Uterus (tissue), 4 donors: ENCODE data around the gene DNAH8. TPM values are rescaled to one million over a fixed set of nuclear protein-coding genes. Genes with fewer than 3 reads are reported as not detected.

Source experiments
- DNase-seq, 2 donors: peaks; one replicate each; pipeline ENCODE4 v3.0.0-alpha.2; 2019 to 2020
- H3K27ac ChIP-seq, 2 donors: fragments of 200-600 bp; sonication (generic); 1 replicate in 1 of 2; 2 replicates in 1 of 2; pipeline ENCODE4 v1.5.1; 2016 to 2018
- H3K27me3 ChIP-seq, 2 donors: fragments of 200-600 bp; sonication (generic); one replicate each; pipeline ENCODE4 v1.5.1; 2018 to 2019; ENCODE audit warnings: control low read depth in 1 of 2
- H3K36me3 ChIP-seq, 2 donors: fragments of 200-600 bp; sonication (generic); one replicate each; pipeline ENCODE4 v1.5.1; 2019; ENCODE audit warnings: control low read depth in 1 of 2
- H3K4me1 ChIP-seq, 2 donors: fragments of 200-600 bp; sonication (generic); one replicate each; pipeline ENCODE4 v1.5.1; 2018 to 2019; ENCODE audit warnings: control low read depth in 1 of 2
- H3K4me3 ChIP-seq, 2 donors: fragments of 200-600 bp; sonication (generic); 1 replicate in 1 of 2; 2 replicates in 1 of 2; pipeline ENCODE4 v1.5.1; 2018 to 2019; ENCODE audit warnings: mild to moderate bottlenecking in 1 of 2
- H3K9me3 ChIP-seq, 2 donors: fragments of 200-600 bp; sonication (generic); one replicate each; pipeline ENCODE4 v1.5.1; 2019; ENCODE audit warnings: control low read depth in 1 of 2
- POLR2A ChIP-seq, 2 donors: fragments of 450-650 bp; IDR thresholded peaks; one replicate each; pipeline ENCODE4 v1.6.1; 2016; ENCODE audit warnings: antibody characterized with exemption in 2 of 2, mild to moderate bottlenecking in 1 of 2, moderate library complexity in 1 of 2
- intact Hi-C: fragments of 100-400 bp; cut with DNase I; formaldehyde crosslinking; loops from one replicate; pipeline ENCODE4 v1.15.1; 2023; ENCODE audit warnings: low total_unique reads
- total RNA-seq, 4 donors: library from RNA; depleted of rRNA in 3 of 4; stranded (reverse); fragments of >200 nt in 3 of 4; gene quantifications; one replicate each; pipeline versions ENCODE4 v1.1.0 to v1.2.4, GENCODE V29; 2014 to 2023
- TF ChIP-seq, protein P1 (sequence below), 4 experiments: fragments of 200-600 bp in 2 of 4; fragments of 450-650 bp in 2 of 4; sonication (generic) in 2 of 4; IDR thresholded peaks; one replicate each; pipeline ENCODE4 v1.5.1; 2016 to 2019; ENCODE audit warnings: antibody characterized with exemption in 4 of 4, mild to moderate bottlenecking in 2 of 4, moderate library complexity in 1 of 4
- donor health status: DM: yes; HTN: yes; CAD: no.

The DNAH8 gene
- total RNA-seq, 4 donors from 2014 or later = 0.03 to 0.69 TPM; not detected in 2

DNA sequence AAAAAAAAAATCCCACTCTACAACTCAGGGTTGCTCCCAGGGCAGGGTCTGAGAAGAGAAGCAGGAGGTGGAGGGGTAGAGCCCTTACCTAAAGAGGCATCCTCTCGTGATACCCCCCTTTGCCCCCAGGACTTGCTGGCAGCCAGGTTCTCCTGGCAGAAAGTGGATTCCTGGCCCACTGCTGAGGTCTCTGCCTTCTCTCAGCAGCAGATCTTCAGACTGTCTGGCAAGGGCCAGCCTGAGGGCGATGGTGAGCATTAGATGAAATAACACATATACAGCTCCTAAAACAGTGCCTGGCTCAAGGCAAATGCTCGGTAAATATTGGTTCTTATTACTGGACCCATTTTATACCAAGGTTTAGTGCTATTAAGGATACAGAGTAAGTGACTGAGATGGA lies 328.7 kb downstream of the DNAH8 start:
- H3K27ac ChIP-seq = no peak overlapping the region
- no peaks in the 10 kb centered on the region for H3K4me1 ChIP-seq
- H3K4me3 ChIP-seq = no peak overlapping the region
- peaks cover 0 to 4% of the 10 kb centered on the region in 2 donors for H3K27me3 ChIP-seq
- no peaks in the 10 kb centered on the region for H3K36me3 ChIP-seq
- no peaks in the 10 kb centered on the region for H3K9me3 ChIP-seq
- TF ChIP-seq, protein P1, sequence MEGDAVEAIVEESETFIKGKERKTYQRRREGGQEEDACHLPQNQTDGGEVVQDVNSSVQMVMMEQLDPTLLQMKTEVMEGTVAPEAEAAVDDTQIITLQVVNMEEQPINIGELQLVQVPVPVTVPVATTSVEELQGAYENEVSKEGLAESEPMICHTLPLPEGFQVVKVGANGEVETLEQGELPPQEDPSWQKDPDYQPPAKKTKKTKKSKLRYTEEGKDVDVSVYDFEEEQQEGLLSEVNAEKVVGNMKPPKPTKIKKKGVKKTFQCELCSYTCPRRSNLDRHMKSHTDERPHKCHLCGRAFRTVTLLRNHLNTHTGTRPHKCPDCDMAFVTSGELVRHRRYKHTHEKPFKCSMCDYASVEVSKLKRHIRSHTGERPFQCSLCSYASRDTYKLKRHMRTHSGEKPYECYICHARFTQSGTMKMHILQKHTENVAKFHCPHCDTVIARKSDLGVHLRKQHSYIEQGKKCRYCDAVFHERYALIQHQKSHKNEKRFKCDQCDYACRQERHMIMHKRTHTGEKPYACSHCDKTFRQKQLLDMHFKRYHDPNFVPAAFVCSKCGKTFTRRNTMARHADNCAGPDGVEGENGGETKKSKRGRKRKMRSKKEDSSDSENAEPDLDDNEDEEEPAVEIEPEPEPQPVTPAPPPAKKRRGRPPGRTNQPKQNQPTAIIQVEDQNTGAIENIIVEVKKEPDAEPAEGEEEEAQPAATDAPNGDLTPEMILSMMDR (IDR thresholded peaks at IDR 0.05) = no peak
- TF ChIP-seq POLR2A (IDR thresholded peaks at IDR 0.05) = no peak
- intact Hi-C loops = no loop called here
- DNase-seq = no peak

DNA sequence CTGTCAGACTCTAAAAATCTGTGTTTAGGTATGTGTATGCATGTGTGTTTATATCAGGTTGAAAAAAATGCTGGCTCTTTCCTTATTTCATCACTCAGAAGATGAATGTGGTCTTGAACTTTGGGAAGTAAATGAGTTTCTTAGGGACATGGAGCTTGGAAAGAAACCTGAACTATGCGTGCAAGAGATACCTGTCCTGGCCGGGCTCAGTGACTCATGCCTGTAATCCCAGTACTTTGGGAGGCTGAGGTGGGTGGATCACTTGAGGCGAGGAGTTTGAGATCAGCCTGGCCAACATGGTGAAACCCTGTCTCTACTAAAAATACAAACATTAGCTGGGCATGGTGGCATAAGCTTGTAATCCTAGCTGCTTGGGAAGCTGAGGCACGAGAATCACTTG lies 329.1 kb downstream of the DNAH8 start:
- DNase-seq = no peak
- Histone ChIP-seq H3K27ac (no peak overlapping the region), H3K36me3 (no peaks in the 10 kb centered on the region), H3K27me3 (peaks cover 0 to 4% of the 10 kb centered on the region in 2 donors), H3K4me3 (no peak overlapping the region), H3K9me3 (no peaks in the 10 kb centered on the region), H3K4me1 (no peaks in the 10 kb centered on the region)
- TF ChIP-seq, protein P1 (IDR thresholded peaks at IDR 0.05) = no peak
- TF ChIP-seq POLR2A (IDR thresholded peaks at IDR 0.05) = no peak
- intact Hi-C loops = no loop called here

DNA sequence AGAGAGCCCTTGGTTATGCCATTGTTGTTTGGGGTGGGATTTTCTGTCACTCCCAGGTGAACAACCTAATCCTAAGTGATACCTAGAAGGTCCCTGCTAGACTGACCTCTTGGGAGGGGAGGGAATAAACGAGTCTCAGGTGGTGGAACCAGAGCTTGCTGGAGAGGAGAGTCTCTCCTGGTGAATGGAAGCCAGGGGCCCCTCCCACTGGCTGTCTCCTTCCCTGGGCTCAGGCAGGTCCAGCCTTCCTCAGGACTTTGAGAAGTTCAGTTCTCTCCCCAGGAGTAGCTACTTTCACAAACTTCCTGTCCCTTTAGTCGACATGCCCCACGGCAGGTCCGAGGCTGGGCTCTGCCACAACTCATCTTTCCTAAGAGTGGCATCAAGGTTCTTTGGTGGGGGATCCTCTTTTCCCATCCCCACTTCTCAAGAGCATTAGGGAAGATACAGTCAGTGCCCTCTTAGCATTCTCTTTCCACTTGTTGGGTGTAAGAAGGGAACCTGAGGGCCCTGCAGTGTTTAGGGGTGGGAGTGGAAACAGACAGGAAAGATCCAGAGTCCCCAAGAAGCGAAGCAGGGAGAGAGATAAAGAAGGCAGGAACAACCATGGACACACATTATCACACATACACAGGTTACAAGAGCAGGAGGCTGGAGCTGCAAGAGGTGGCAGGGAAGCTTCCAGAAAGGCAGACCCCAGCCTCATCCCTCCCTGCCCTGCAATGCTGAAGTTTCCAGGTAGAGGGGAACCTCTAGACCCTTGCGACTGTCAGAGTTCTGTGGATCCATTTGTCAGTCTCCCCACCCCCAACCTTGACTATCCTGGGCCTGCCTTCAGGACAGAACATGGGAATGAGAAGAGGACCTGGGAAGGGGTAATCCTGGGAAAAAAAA lies 332.6 kb downstream of the DNAH8 start:
- peaks cover 0 to 4% of the 10 kb centered on the region in 2 donors for H3K27me3 ChIP-seq
- no peak overlapping the region for H3K4me3 ChIP-seq
- TF ChIP-seq, protein P1 (IDR thresholded peaks at IDR 0.05) = no peak
- TF ChIP-seq POLR2A (IDR thresholded peaks at IDR 0.05) = no peak
- H3K36me3 ChIP-seq = no peaks in the 10 kb centered on the region
- DNase-seq = no peak
- intact Hi-C loops = no loop called here
- H3K4me1 ChIP-seq = no peaks in the 10 kb centered on the region
- no peaks in the 10 kb centered on the region for H3K9me3 ChIP-seq
- no peak overlapping the region for H3K27ac ChIP-seq

DNA sequence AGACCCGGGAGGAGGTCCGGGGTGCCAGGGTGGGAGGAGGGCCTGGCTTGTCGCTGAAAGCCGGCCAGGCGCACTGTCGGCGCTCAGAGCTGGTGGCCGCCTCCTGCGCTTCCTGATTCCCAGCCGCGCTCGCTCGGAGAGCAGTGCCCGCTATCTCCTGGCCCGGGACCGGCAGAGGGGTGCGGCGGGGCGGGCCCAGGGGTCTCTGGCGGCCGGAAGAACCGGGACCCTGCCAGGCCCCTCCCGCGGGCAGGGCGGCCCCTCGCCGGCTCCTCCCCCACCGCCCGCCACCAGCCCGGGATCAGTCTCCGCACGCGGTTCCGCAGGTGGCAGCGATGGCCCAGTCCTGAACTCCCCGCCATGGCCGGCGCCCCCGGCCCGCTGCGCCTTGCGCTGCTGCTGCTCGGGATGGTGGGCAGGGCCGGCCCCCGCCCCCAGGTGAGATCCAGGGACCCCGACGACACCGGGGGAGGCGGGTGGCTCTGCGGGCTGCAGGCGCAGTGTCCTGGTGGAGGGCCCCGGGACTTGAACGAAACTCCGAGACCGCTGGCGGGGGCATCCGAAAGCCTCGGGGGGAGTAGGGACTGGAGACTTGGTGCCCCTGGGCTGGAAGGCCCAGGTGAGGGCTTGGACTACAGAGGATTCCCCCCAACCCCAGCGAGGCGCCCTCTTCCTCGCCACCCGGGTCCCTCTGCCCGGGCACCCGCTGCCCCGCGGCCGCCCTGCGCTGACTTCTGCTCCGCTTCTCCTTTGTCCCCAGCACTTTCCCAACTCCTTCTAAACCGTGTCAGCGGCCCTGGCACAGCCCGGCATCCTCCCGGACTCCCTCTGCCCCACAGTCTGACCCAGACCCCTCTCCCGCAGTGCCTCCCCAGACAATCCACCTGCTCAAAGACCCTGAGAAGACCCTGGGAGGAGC lies 333.6 kb downstream of the DNAH8 start, which contains the start of gene GLP1R:
TSS of gene GLP1R (plus strand) at position 301 of the 919 bp plus-strand sequence. CDS start at position 361, 60 bp downstream.
- Histone ChIP-seq H3K4me3 (no peak within 1 kb of the TSS), H3K27me3 (peaks cover 0 to 4% of the 10 kb centered on the region in 2 donors), H3K27ac (no peak within 1 kb of the TSS), H3K36me3 (no peaks in the 10 kb centered on the region), H3K4me1 (no peaks in the 10 kb centered on the region), H3K9me3 (no peaks in the 10 kb centered on the region)
- no peak for TF ChIP-seq POLR2A (IDR thresholded peaks at IDR 0.05)
- TF ChIP-seq, protein P1 (IDR thresholded peaks at IDR 0.05) = no peak
- DNase-seq = no peak
- intact Hi-C loops = no loop called here
